ENCODE results near the gene CNOT3.

The CNOT3 gene

DNA sequence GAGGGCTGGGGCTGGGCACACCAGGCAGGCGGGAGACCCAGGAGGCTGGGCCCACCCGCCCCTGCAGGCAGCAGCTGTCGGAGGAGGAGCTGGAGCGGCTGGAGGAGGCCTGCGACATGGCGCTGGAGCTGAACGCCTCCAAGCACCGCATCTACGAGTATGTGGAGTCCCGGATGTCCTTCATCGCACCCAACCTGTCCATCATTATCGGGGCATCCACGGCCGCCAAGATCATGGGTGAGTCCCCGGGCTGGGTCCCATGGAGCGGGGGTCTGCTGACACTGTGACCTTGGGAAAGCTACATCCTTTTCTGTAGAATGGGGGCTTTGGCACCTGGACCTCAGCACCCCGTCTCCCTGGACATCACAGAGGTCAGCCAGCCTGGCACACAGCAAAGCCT lies 13.9 kb upstream of the CNOT3 start:
- DNase-seq = no peak

- DNase-seq = no peak
Measured at GRCh38 chr19:54124393-54124792, 13.2 kb upstream of the CNOT3 start.

DNA sequence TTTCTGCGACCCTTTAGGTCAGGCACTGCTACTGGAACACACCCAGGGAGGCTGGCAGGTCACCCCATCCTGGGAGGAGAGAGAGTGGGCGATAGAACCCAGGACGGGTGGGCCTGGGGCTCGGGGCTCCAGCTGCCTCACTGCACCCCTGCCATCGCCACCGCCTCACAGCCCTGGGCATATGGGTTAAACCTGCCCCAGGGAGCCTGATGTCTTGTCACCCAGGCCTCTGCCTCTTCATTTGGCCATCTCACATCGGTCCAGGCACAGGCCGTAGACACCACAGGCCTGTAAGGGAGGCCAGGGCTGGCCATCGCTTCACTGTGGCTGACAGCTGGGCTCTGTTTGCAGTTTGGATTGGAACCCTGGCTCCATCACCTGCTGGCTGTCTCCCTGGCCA lies 11.8 kb upstream of the CNOT3 start:
- DNase-seq = no peak

DNA sequence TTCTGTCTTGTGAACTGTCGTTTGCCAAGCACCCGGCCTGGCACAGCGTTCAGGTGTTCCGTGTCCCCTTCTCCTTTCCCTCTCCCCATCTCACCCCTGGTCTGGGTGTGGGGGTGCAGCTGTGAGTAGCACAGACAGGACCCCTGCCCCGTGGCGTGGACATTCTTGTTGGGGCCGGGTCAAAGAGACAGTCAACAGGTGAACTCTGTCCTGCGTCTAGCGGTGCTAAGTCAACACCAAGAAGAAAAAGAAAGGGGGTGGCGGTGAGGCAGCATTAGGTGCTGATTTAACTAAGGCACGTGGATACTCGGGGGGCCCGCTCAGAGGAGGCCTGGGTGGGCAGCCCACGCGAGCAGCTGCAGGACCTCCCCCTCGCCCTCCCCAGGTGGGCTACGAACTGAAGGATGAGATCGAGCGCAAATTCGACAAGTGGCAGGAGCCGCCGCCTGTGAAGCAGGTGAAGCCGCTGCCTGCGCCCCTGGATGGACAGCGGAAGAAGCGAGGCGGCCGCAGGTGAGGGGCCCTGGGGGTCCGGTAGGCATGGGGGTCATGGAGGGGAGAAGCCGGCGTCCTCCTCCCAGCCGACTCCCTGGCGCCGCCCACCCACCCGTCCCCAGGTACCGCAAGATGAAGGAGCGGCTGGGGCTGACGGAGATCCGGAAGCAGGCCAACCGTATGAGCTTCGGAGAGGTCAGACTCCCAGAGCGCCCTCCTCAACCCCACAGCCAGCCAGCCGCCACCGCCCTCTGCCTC lies 9.7 kb upstream of the CNOT3 start:
- no peak for DNase-seq

DNA sequence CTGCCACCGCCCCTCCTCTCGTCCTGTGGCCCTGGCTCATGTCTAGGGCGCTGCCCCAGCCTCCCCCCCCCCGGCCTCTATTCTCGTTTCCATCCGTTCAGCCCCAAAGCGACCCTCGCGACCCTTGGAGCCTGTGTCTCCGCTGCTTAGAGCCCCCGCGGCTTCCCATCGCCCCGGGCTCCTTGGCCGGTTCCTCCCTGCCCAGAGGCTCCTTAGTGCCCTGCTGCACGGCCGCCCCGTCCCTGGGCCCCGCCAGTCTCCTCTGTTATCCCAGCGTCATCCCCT lies 9.2 kb upstream of the CNOT3 start:
- DNase-seq = no peak

GRCh38 chr19:54128796-54129616 lies 8.6 kb upstream of the CNOT3 start:
- DNase-seq = no peak

- no peak for DNase-seq
Measured at GRCh38 chr19:54129617-54129996, 8.0 kb upstream of the CNOT3 start.

DNA sequence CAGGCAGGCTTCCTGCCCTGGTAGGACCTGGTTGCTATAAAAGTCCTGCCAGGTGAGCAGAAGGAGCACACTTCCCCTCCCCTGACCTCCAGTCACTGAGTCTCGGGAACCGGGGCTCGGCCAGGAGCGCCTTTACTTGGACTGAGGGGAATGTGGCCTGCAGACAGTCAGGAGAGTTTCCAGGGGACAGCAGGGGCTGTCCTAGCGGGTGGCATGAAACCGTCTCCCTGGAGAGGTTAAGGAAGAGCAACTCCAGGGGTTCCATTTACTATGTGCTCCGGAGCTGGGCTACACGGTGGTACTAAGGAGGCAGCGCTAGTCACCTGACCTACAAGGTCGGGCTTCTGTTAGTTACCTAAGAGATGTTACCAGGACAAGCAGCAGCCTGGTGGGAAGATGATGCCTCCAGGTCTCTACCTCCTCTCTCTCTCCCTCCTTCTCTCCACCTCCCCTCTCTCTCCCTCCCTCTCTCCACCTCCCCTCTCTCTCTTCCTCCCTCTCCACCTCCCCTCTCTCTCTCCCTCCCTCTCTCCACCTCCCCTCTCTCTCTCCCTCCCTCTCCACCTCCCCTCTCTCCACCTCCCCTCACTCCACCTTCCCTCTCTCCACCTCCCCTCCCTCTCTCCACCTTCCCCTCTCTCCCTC lies 4.1 kb upstream of the CNOT3 start:
- DNase-seq = no peak

GRCh38 chr19:54133957-54134590 lies 3.5 kb upstream of the CNOT3 start:
- DNase-seq = no peak

GRCh38 chr19:54136086-54136863 lies 1.3 kb upstream of the CNOT3 start:
- DNase-seq = no peak

DNA sequence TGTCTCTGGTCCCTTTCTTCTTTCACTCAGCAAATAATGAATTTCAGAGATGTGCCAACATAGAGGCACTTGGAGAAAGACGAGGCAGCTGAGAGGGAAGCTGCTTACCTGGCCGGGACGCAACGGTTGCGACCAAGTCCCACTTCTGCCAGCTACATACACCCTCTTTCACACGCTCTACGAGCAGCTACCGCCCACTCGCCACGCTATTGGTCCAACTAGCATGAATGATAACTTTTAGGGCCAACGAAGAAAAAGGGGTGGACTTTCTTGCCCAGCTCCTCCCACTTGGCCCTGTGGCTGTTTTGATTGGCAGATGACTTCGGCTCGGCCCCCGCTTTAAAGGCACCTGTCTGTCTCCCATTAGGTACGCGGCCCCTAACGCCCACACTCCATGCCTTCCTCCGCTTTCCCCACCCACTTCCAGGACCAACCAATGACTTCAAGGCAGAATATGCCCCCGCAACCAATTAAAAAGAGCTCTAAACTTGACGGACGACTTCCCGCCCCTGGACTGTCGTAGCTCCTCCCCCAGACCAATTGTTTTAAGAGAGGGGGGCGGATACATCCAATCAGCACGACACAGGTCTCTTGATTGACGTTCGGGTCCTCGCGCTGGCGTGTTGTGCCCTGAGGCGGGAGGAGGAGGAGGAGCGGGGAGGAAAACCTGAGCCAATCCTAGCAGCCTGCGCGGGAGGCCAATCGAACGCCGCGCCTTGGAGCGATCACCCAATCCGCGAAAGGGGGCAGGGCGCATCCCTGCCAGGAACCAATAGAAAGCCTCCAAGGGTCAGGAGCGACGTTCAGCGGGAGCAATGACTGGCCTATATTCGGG lies 481 bp upstream of the CNOT3 start:
- peak; percentile 100 for DNase-seq

GRCh38 chr19:54138489-54139256 lies 1.1 kb downstream of the CNOT3 start:
- no peak for DNase-seq

- DNase-seq = no peak
Measured at GRCh38 chr19:54141356-54141755, 3.8 kb downstream of the CNOT3 start.

DNA sequence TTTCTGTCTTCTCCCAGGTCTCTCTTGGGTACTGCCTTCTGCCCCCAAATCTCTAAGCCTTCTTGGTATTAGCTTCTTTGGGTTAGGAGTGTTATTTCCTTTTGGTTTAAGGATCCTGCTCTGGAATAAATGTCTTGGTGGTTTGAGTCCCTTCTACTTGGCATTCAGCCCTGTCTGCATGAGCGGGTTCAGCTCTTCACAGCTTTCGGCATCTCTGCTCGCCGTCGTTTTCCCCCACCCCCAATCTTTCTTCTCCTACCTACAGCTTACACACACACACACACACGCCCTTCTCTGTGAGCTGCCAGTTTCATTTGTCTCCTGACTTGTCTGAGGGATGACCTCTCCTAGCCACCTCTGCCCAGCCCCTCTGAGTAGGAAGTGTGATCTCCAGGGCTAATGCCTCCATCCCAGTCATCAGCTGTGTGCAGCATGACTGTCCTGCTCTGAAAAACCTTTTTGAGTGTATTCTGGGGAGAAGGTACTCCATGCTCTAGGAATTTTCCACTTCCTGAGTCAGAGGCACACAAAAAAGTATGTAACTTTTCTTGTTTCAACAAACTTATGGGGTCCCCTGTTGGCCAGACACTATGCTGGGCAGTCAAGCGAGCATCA lies 4.7 kb downstream of the CNOT3 start:
- no peak for DNase-seq

DNA sequence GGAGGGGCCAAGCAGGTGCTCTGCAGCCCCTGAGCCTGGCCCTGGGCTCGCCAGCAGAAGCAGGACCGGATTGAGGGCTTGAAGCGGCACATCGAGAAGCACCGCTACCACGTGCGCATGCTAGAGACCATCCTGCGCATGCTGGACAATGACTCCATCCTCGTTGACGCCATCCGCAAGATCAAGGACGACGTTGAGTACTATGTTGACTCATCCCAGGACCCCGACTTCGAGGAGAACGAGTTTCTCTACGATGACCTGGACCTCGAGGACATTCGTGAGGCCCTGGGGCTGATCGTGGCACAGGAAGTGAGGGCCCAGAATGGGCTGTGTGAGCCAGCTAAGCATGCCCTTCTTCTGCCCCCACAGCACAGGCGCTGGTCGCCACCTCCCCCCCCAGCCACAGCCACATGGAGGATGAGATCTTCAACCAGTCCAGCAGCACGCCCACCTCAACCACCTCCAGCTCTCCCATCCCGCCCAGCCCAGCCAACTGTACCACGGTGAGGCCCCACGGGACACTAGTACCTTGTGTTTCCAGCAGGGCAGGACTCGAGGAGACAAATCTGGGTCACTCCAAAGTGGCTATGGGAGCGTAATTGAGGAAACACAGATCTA lies 8.1 kb downstream of the CNOT3 start:
- no peak for DNase-seq

DNA sequence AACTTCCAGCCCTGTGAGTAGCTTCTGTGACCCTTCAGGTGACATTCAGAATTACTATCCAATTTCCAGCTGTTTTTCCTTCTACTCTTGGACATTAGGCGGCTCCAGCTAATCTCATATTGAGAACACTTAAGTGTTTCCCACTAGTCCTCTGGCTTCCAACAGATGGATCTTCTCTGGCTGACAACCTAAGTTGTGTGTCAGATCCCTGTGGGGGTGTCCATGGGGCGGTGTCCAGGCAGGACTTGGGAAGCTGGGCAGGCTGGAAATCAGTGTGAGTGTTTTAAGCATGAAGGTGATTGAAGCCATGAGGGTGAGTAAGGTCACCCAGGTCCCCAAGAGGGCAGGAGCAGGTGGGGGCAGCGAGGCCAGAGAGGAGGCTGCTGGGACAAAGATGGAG lies 10.1 kb downstream of the CNOT3 start:
- no peak for DNase-seq

- no peak for DNase-seq
Measured at GRCh38 chr19:54148158-54148557, 10.6 kb downstream of the CNOT3 start.

DNA sequence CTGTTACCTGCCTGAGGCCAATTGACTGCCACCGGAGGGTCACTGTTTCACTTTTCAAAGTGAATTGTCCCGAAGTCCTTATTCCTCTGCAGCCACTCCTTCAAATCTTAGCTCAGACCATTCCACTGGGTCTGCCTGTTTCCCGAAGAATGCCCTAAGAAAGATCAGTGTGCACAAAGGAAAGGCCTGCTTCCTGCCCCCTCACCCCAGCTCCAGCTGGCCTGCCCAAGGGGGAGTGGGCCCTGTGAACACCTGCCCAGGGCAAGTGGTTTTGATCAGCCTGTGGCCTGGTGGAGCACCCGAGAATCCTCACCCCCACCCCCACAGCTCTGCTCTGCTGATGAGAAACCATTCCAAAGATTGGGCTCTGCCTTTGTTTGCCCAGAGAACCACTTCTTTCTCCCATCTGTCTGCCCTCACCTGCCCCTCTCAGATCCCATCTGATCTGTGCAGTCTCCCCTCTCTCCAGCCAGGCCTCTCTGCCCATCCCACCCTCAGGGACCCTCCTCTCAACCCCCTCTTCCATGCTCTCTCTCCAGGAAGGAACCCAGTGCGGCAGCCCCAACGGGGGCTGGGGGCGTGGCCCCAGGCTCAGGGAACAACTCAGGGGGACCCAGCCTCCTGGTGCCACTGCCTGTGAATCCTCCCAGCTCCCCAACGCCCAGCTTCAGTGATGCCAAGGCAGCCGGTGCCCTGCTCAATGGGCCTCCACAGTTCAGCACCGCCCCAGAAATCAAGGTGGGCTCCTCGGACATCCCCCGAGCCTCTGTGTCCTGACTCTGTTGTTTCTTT lies 11.7 kb downstream of the CNOT3 start:
- DNase-seq = no peak

- DNase-seq = no peak
Measured at GRCh38 chr19:54151362-54152035, 13.9 kb downstream of the CNOT3 start.

Data from NCI-H187 (cell line).